GM19240 (cell line): Measurements from ENCODE around the gene KRT80.

Experiments used
- DNase-seq: peaks from one replicate; pipeline ENCODE4 v3.0.0; 2011; ENCODE audit warnings: low spot score; ENCODE audit not compliant: insufficient read length

Gene KRT80

DNA sequence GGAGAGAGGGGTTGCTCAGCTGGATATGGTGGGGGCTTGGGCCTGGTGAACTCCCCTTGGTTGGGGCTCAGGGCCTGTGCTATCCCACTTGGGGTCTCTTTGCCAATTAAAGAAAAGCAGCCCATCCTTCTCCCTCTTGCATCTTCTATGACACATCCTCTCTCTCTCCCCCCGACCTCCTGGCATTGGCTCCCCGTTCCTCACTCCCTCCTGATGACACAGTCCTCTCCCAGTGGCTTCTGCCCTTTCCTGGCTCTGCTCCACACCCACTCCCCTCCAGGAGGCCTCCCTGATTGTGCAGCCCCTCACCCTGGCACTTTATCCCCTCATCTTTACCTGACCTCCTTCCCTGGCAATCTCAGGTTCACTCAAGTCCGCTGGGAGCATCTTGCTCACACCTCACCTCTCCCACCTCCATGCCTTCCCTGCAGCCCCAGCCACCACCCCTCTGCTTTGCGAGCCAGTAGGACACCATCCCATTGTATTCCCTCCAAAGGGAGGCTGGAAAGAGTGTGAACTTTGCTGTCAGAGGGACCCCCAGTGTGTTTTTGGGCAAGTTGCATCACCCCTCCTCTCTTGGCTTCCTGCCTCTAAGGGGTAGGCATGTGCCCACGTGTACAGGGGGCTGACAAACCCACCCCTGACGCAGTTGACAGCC is 10.7 kb downstream of the KRT80 start:
- no peak for DNase-seq

DNA sequence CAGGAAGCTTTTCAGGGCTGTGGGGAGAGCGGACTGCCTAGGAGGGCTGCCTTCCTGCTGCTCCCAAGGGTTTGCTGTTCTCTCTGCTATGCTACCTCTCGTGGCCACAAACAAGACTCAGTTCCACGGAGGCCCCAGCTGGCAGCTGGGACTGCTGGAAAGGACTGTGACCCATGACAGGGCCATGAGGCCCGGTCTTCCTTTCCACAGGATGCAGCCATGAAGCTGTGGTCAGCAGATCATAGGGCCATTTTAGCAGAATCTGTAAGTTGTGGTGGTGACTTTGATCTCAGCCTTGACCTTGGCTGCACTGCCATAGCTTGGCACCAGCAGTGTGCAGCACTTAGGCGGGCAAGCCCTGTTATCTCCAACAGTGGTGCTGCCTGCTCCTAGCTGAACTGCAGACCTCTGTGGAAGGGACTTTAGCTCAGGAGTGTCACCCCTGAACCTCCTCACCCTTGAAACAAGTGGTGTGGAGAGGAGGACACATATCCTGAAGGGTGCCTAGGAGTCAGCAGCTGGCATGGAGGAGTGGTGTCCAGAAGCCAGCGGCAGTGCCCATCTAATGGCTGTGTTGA is 12.3 kb downstream of the KRT80 start:
- no peak for DNase-seq

DNA sequence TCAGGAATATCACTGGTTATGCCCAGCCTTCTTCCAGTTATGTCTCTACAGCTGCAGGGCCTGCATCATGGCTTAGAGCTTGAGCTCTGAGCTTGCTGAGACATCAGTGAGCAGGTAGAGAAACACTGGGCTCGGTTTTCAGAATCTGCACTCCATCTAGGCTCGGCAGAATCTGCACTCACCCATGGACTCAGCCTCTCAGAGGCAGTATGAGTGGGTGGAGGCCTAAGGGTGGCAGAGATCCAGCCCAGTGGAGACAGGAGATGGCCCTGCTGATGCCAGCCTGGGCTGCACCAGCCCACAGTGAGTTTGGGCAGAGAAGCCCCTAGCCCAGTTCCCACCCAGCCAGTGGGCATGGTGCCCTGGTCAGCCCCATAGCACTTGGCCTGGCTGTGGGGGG is 12.8 kb downstream of the KRT80 start:
- DNase-seq, result no peak

DNA sequence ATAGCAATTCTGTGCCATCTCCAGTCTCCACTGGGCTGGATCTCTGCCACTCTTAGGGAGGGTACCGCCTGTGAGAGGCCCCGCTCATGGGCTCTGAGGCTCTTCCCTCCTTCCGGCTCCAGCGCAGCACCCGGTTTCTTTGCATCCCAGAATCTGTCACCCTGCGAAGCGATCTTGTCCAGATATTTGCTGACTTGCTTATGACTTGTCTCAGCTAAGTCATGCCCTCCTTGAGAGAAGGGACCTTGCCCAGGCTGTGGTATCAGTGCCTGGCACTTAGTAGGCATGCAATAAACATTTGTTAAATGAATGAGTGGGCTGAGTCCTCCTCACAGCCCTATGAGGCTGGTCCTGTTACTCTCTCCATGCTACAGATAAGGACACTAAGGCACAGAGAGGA is 13.4 kb downstream of the KRT80 start:
- no peak for DNase-seq

DNA sequence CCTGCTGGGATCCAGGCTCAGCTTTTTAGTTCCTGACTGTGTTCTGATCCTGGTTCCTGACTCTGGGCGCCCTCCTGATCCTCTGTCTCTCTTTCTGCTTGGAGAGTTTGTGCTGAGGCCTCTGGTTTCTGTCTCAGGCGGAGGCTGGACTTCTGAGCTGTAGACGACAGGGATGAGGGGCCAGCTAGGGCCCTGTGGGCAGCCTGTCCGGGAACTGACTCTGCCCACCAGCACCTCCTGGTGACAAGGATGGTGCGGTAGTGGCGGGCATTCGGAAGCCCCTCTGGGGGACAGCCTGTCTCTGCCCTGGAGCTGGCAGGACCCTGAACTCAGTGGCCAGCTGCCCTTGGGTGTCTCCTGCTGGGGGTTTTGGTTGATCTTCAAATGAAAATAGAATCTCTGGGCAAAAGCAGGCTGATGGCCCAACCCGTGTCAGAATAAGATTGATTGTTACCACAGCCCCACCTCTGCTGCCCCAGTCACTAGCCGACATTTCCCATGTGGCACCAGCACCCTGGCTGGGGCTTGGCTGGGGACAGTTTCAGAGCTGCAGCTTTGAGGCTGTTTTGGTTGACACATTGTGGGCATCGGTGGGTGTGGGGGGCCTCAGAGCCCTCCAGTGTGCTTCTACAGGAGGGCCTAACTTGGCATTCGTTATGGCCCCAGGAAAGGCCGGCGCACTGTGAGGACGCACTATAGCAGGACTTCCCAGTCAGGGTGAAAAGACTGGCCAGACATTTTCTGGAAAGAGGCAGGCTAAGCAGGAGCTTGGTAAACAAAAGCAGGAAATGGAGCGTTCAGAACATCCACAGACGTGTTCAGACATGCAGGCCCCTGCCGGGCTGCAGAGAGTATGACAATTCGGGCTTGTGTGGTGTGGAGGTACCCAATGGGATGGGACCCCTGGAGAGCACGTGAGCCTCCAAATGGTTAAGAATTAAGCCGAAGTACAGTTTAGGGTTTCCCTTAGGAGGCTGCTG is 16.2 kb downstream of the KRT80 start:
- no peak for DNase-seq

DNA sequence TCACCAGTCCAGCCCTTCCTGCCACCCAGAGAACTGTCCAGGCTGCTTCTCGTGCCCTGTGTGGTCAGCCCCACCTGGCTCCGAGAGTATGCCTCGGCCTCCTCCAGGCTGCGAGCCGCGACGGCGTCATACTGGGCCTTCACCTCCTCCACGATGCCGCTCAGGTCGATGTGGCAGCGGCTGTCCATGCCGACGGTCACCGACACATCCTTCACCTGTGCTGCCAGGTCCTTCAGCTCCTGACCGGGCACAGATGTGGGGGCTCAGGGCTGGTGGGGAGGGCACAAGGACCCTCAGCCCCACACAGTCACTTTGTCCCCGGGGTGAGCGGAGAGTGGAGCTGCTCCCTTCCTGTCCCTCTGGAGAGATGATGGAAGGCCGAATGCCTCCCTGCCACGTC is 18.3 kb downstream of the KRT80 start:
- no peak for DNase-seq

DNA sequence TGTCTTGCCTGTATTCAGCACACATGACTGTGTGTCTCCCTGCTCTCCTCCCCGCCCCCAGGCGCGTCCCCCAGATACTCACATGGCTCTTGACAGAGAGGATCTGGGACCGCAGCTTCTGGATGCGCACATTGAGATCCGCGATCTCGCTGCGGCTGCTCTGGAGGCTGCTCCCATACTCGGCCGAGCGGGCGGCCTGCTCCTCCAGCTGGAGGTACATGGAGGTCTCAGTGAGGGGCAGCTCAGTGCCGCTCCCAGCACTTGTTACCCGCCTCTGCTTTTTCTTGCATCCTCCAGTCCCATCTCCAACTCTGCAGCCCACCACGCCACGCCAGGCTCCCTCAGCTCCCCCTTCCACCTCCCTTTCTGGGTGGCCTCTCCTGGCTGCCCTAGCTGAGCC is 18.9 kb downstream of the KRT80 start:
- no peak for DNase-seq

DNA sequence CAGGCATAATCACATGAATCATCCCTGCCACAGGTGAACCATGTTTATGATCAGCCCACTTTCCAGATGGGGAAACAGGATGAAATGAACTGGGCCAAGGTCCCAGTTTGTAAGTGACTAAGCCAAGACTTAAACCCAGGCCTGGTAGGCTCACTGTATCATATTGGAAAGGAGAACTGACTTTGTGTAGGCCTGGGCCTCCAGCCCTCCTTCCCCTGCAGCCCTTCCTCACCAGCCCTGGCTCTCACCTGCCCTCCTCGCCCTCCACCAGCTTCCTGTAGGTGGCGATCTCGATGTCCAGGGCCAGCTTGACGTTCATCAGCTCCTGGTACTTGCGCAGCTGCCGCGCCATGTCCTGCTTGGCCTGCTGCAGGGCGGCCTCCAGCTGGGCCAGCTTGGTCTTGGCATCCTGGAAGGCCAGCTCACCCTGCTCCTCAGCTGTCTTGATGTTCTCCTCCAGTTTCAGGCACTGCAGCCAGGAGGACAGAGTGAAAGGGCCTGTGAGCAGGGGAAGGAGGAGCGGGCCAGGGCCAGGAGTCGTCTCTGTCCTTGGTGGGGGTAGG is 19.8 kb downstream of the KRT80 start:
- DNase-seq, result no peak

DNA sequence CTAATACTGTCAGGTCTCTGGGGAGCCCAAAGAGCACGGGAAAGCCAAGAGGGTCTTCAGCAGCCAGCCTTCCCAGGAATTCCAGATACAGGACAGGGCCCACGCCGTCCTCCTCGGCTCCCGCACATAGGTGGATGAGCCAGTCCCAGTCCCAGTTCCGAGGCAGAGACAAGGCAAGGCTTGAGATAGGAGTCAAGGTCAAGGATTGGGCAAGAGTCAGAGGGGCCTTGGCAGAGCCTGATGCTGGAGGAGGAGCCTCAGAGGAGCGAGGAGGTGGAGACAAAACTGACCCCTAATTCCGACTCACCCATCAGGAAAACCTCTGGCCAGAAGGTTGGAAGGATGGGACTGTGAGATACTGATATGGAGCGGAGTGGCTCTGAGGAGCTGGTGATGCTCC is 21.0 kb downstream of the KRT80 start:
- DNase-seq, result no peak

DNA sequence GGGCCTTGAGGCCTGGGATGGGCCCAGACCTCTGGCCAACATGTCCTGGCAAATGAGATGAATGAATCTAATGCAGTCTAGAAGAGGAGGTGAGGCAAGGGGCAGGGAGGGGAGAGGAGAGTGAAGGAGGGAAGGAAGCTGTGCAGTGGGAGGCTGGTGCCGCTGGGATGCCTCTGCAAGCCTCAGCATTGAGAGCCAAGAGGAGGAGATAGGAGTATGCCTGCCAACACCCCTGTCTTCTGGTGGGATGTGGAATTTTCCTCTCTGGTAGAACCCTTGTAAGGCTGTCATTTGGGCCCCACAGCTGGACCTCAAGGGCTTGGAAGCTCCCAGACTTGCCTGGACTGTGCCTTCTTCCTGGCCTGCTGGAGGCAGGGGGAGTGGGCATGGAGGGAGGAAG is 21.9 kb downstream of the KRT80 start:
- DNase-seq, result no peak

DNA sequence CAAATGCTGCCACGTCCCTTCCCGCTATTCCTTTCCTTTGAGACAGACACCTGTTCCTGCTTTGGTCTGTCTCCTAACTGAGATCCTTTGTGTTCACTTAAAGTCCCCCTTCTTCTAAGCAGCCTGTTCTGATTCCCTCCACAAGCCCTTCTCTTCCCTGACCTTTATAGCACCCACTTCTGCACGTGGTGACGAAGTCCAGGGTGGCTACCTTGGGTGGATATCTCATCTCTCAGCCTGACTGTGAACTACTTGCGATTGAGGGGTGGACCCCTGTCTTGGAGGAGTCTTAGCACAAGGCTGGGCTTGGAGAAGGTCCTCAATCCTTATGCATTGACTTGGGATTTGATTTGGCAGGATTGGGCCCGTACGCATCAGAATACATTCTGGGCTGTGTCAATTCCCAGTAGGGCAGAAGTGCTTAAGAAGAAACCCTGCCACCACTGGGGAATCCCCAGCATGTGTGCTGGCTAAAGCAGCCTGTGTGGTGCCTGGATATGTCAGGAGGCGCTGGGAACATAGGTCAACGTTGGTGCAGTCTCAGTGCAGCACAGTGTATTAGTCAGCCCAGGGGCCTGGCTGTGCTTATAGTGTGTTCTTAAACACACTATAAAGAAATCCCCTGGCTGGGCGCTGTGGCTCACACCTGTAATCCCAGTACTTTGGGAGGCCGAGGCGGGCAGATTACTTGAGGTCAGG is 23.6 kb downstream of the KRT80 start:
- no peak for DNase-seq

DNA sequence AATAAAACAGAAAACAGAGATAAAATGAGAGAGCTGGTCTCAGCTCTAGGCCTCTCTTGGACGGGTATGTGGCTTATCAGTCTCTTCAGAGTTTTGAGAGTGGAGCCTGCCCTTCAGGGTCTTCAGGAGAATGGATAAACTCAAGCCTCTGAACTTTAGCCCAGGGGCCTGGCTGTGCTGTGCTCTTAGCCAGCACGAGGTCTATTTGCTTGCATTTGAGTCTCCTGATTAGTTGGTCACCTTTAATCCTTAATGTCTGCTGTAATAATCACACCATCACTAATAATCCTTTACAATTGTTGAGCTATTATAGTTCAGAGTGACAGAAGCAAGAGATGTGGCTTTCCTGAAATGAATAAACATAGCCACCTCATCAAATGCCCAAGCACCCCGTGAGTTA is 24.3 kb downstream of the KRT80 start:
- DNase-seq, result no peak

DNA sequence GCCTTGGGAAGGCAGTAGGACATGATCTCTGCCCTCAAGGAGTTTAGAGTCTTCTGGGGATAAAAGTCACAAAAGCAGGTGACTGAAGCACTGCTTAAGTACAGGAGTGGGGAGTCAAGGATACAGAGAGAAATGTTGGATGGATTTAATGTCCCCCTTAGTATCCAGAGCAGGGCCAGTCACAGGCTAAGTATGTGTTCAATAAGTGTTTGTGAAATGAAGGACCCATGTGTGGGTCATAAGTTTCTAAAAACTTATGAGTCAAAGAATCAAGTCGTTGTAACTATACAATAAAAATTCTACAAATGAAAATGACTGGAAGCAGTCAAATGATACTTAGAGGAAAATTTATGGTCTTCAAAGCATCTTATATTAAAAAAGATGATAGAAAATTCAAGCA is 25.1 kb downstream of the KRT80 start:
- no peak for DNase-seq

DNA sequence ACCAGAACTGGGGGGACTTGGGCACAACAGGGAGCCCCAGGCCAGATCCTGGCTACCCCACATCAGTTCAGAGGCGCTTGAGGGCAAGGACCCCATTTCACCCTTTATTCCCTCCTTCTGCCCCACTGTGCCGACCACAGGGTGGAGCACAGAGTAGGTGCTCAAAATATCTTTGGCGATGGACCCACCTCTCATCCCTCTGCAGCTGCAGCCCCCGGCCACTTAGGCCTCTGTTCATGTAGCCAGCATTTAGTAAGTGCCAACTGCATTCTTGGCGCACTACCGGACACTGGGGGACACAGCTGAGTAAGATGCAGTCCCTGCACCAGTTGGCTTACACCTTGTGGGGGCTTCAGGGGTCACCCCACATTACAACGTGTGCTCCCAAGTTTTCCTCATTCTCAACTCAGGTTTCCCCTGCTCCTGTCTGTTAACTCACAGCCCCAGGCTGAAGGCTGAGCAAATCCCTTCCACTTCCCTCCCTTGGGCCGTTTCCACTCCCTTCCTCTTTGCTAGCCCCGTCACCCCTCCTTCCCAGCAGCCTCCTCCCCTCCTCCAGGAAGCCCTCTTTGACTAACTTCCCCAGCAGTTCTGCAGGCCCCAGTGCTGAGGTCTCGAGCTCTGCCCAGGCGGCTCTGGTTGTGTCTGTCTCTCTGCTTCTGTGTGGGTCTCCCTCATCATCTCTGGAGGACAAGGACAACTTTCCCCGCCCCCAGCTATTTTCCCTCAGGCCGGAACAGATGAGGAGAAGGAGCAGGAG is 26.5 kb downstream of the KRT80 start:
- no peak for DNase-seq

DNA sequence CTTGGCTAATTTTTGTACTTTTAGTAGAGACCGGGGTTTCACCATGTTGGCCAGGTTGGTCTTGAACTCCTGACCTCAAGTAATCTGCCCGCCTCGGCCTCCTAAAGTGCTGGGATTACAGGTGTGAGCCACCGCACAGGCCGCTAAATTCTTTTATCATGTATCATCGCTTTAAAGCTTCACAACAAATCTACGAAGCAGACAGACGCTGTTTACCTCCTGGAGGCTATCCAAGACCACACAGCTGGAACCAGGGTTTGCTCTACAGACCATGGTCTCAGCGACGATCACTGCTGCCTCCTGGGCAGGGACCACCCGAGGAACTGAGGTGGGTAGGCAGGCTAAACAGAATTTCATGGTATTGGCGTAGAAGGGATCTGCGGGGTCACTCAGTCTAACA is 27.2 kb downstream of the KRT80 start:
- no peak for DNase-seq

DNA sequence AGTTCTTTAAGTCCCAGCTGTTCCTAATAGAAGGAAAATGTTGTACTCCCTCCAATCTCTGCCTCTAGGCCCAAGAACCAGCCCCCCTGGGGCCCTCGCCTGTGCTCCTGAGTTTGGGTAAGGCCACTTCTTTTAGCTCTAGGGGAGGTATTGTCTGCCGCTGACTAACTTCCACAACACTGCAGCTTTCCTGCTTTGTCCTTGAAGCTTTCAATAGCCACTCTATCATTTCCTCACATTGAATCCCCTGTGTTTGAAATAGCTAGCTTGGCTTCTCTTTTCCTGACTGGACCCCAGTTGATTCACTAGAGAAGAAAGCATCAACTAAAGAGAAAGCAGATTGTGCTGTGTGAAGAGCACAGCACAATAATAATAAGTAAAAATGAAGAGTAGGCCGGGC is 28.8 kb downstream of the KRT80 start:
- no peak for DNase-seq

DNA sequence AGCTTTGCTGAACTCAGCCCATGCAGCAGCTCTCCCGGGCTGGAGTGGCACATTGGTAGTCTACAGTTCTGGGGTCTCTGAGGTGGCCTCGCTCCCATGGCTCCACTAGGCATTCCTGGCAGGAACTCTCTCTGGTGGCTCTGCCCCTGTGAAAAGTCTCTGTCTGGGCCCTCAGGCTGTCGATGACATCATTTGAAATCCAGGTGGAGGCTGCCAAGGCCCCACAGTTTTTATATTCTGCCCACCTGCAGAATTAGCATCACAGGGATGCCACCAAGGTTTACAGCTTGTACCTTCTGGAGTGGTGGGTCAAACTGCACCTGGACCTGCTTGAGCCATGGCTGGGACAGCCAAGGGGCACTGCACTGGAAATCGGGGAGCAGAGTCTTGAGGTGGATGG is 31.6 kb downstream of the KRT80 start:
- no peak for DNase-seq

DNA sequence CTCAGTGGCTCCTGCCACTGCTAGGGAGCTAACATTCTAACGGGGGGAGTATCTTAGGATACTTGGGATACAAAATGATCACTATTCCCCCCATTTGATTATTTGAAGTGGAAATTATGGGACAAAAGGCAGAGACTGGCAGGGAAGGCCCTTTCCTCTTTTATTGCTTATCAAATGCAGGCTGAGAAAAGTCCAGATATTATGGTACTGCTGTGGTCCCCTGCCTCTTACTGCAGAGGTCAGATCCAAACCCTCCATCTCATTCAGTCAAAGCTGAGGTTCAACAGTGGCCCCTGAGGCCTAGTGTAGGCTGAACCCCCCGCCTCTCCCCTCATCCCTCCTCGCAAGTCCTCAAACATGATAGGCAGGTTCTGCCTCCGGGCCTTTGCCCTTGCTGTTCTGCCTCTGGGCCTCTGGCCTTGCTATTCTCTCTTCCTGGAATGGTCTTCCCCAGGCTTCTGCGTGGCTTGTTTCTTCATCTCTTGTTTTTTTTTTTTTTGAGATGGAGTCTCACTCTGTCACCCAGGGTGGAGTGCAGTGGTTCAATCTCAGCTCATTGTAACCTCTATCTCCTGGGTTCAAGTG is 34.2 kb downstream of the KRT80 start:
- DNase-seq, result no peak

DNA sequence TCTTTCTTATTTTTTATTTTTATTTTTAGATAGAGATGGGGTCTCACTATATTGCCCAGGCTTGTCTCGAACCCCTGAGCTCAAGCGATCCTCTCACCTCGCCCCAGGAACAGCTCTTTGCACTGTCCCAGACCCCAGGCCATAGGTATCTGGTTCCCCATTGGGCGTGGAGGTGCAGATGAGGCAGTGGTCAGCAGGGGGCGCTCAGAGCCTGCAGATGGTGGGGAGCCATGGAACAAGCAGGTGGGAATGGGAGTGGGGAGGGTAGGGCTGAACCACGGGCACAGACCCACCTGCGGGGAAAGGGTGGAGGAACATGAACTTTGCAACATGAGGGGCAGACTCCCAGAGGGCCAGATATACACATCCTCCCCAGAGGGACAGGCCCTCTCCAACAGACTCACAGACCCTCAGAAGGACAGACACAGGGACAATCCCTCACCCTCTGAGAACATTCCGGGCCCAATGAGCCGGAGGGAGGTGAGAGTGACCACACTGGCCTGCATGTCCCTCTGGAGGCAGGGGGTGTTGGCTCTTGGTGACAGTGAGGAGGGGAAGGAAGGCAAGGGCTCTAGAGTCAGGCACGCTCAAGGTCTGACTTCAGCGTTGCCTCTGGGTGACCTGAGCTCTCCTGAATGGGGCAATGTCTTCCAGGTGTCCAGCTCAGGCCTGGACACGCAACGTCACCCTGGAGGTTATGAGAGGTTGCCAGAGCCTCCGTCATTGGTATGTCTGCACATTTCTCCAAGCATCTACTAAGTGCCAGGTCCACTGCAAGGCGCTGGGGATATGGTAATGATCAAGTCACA is 34.9 kb downstream of the KRT80 start:
- peak; percentile 79 for DNase-seq

DNA sequence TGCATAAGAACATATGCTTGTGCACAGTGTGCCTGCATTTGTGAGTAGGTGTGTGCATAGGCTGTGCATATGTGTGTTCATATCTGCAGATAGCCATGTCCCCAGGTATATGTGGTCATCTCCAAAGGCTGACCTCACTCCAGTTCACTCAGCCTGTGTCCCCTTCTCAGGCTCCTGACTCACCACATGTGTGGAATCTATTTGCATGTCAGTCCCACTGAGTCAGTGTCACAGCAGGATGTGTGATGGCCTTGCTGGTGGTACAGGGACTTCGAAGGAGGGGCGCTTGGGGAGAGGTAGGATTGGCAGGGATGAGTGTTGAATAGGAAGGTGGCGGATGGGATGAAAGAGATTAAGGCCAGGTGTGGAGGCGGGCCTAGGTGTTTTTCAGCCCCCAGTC is 35.5 kb downstream of the KRT80 start:
- DNase-seq, result no peak
